IMR-90 (cell line): ENCODE results near the gene AP1M2. TPM values are rescaled to one million over a fixed set of nuclear protein-coding genes. Genes with fewer than 3 reads are reported as not detected.

Source experiments
- ATAC-seq: fragments of 200-7000 bp; cut with Tn5 transposase; 2 replicates; pipeline ENCODE4 v1.9.1; 2020; ENCODE audit warnings: low read depth, mild to moderate bottlenecking, moderate library complexity
- BruUV-seq: library from RNA; stranded (reverse); fragments of 400-500 nt; replicated peaks from 2 replicates; lab custom pipeline; 2021; lab: Mats Ljungman, UMichigan
- CTCF ChIA-PET: fragments of 300-600 bp; formaldehyde crosslinking; extraction: SDS; loops from one replicate; lab custom pipeline; 2021; ENCODE audit warnings: antibody characterized with exemption; lab: Yijun Ruan, JAX
- POLR2A ChIA-PET: fragments of 300-600 bp; sonication (Branson Sonifier 250); formaldehyde crosslinking; loops from one replicate; lab custom pipeline; 2022; ENCODE audit warnings: antibody characterized with exemption; ENCODE audit not compliant: unreplicated experiment; lab: Charles Lee
- DNase-seq: peaks from one replicate; pipeline ENCODE4 v3.0.0; 2013
- H2AFZ ChIP-seq: replicated peaks from 2 replicates; pipeline ENCODE3; 2013; ENCODE audit warnings: low read length, mild to moderate bottlenecking; ENCODE audit not compliant: poor library complexity
- H2AK5ac ChIP-seq: 2 replicates; pipeline ENCODE4 v1.6.1; 2013; ENCODE audit warnings: low read depth, low read length, inconsistent platforms
- H2AK9ac ChIP-seq: replicated peaks from 2 replicates; pipeline ENCODE3; 2013; ENCODE audit warnings: mild to moderate bottlenecking, low read depth, low read length, moderate library complexity; ENCODE audit not compliant: poor library complexity
- H2BK120ac ChIP-seq: 2 replicates; pipeline ENCODE4 v1.6.1; 2013; ENCODE audit warnings: low read depth, low read length, inconsistent platforms
- H2BK15ac ChIP-seq: 3 replicates; pipeline ENCODE4 v1.6.1; 2013; ENCODE audit warnings: low read depth, low read length, inconsistent platforms
- H2BK20ac ChIP-seq: 2 replicates; pipeline ENCODE4 v1.6.1; 2013; ENCODE audit warnings: low read depth, mild to moderate bottlenecking, inconsistent platforms, low read length, moderate library complexity
- H2BK5ac ChIP-seq: 2 replicates; pipeline ENCODE4 v1.6.1; 2013; ENCODE audit warnings: mild to moderate bottlenecking, low read depth, low read length, inconsistent platforms; ENCODE audit not compliant: poor library complexity, severe bottlenecking
- H3K14ac ChIP-seq: replicated peaks from 2 replicates; pipeline ENCODE4 v1.6.1; 2013; ENCODE audit warnings: low read depth, low read length, inconsistent platforms
- H3K18ac ChIP-seq: 2 replicates; pipeline ENCODE4 v1.6.1; 2013; ENCODE audit warnings: low read depth, low read length, control low read depth
- H3K23ac ChIP-seq: 2 replicates; pipeline ENCODE4 v1.6.1; 2013; ENCODE audit warnings: low read depth, low read length, inconsistent platforms
- H3K27ac ChIP-seq: 2 replicates; pipeline ENCODE4 v1.5.1; 2013; ENCODE audit warnings: mild to moderate bottlenecking, control low read depth, low read length; ENCODE audit not compliant: insufficient read depth
- H3K27me3 ChIP-seq: 2 replicates; pipeline ENCODE4 v1.6.1; 2013; ENCODE audit warnings: low read length; ENCODE audit not compliant: control insufficient read depth, insufficient read depth
- H3K36me3 ChIP-seq: 2 replicates; pipeline ENCODE4 v1.6.1; 2013; ENCODE audit warnings: low read length, mixed read lengths; ENCODE audit not compliant: control insufficient read depth, insufficient read depth
- H3K4ac ChIP-seq: 2 replicates; pipeline ENCODE4 v1.6.1; 2013; ENCODE audit warnings: low read depth, low read length, inconsistent platforms
- H3K4me1 ChIP-seq: 2 replicates; pipeline ENCODE4 v1.6.1; 2013; ENCODE audit warnings: low read length, mixed read lengths; ENCODE audit not compliant: control insufficient read depth, insufficient read depth
- H3K4me2 ChIP-seq: 2 replicates; pipeline ENCODE4 v1.6.1; 2013; ENCODE audit warnings: low read depth, mild to moderate bottlenecking, control low read depth, low read length, moderate library complexity
- H3K4me3 ChIP-seq: 2 replicates; pipeline ENCODE4 v1.5.1; 2013; ENCODE audit warnings: low read depth, mild to moderate bottlenecking, control low read depth, low read length, moderate library complexity; ENCODE audit not compliant: insufficient read depth
- H3K56ac ChIP-seq: 2 replicates; pipeline ENCODE4 v1.6.1; 2013; ENCODE audit warnings: low read length, inconsistent platforms; ENCODE audit not compliant: insufficient read depth; ENCODE audit errors: extremely low read depth
- H3K79me1 ChIP-seq, 2 experiments: 2 replicates each; pipeline ENCODE4 v1.6.1; 2013; ENCODE audit warnings: low read length in 2 of 2, inconsistent platforms in 1 of 2, low read depth in 1 of 2
- H3K9ac ChIP-seq: 2 replicates; pipeline ENCODE4 v1.6.1; 2013; ENCODE audit warnings: low read depth, low read length, control low read depth
- H3K9me1 ChIP-seq: 2 replicates; pipeline ENCODE4 v1.6.1; 2013; ENCODE audit warnings: low read length, inconsistent platforms; ENCODE audit not compliant: insufficient read depth
- H3K9me3 ChIP-seq: 2 replicates; pipeline ENCODE4 v1.6.1; 2013; ENCODE audit warnings: low read length; ENCODE audit not compliant: control insufficient read depth, insufficient read depth
- H4K20me1 ChIP-seq: 2 replicates; pipeline ENCODE4 v1.6.1; 2013; ENCODE audit warnings: low read length, inconsistent platforms; ENCODE audit not compliant: insufficient read depth
- H4K5ac ChIP-seq: 2 replicates; pipeline ENCODE4 v1.6.1; 2013; ENCODE audit warnings: mild to moderate bottlenecking, low read depth, low read length, control low read depth
- H4K8ac ChIP-seq, 2 experiments: 2 replicates each; pipeline ENCODE4 v1.6.1; 2013; ENCODE audit warnings: low read depth in 2 of 2, low read length in 2 of 2, control low read depth in 1 of 2, inconsistent platforms in 1 of 2
- H4K91ac ChIP-seq: 2 replicates; pipeline ENCODE4 v1.6.1; 2013; ENCODE audit warnings: low read depth, low read length, inconsistent platforms; ENCODE audit not compliant: insufficient read depth
- BHLHE40 ChIP-seq: fragments of 150-350 bp; IDR thresholded peaks from 2 replicates; pipeline ENCODE4 v1.6.1; 2016; ENCODE audit warnings: mild to moderate bottlenecking, low read depth, low read length
- CEBPB ChIP-seq: IDR thresholded peaks from 2 replicates; pipeline ENCODE4 v1.6.1; 2012; ENCODE audit warnings: low read depth, low read length, improper control_type of control experiment
- CTCF ChIP-seq: conservative IDR thresholded peaks from 2 replicates; pipeline ENCODE4 v1.5.1; 2012; ENCODE audit warnings: mild to moderate bottlenecking, low read depth, low read length, improper control_type of control experiment
- FOS ChIP-seq: fragments of 150-350 bp; IDR thresholded peaks from 2 replicates; pipeline ENCODE4 v1.6.1; 2016; ENCODE audit warnings: low read depth, low read length
- MAZ ChIP-seq: IDR thresholded peaks from 2 replicates; pipeline ENCODE4 v1.6.1; 2012; ENCODE audit warnings: low read depth, mild to moderate bottlenecking, low read length, improper control_type of control experiment, moderate library complexity, borderline replicate concordance
- MXI1 ChIP-seq: IDR thresholded peaks from 2 replicates; pipeline ENCODE4 v1.6.1; 2012; ENCODE audit warnings: low read depth, mild to moderate bottlenecking, low read length, moderate library complexity, borderline replicate concordance
- POLR2A ChIP-seq: IDR thresholded peaks from 2 replicates; pipeline ENCODE4 v1.6.1; 2012; ENCODE audit warnings: mild to moderate bottlenecking, low read depth, low read length
- RCOR1 ChIP-seq: IDR thresholded peaks from 2 replicates; pipeline ENCODE4 v1.6.1; 2012; ENCODE audit warnings: mild to moderate bottlenecking, low read length, improper control_type of control experiment; ENCODE audit not compliant: insufficient replicate concordance
- SMC3 ChIP-seq: fragments of 150-350 bp; IDR thresholded peaks from 2 replicates; pipeline ENCODE4 v1.6.1; 2016; ENCODE audit warnings: low read depth, mild to moderate bottlenecking, antibody characterized with exemption, low read length, moderate library complexity
- USF2 ChIP-seq: fragments of 150-350 bp; IDR thresholded peaks from 2 replicates; pipeline ENCODE4 v1.6.1; 2017; ENCODE audit warnings: mild to moderate bottlenecking, antibody characterized with exemption, low read length, low read depth
- WGBS, 2 experiments: methylation state at CpG; one replicate each; pipeline versions ENCODE4 v1.1.5 to v1.1.7; 2013; ENCODE audit warnings: missing lambda C conversion rate in 2 of 2; ENCODE audit not compliant: insufficient read length in 1 of 2; ENCODE audit errors: extremely low coverage in 2 of 2; 5-methylcytosine and 5-hydroxymethylcytosine counted together
- dilution Hi-C: fragments of 300-500 bp; cut with HindIII; formaldehyde crosslinking; loops from one replicate; pipeline ENCODE4 v1.14.3; 2018; ENCODE audit warnings: low sequenced_read_pairs; ENCODE audit not compliant: unreplicated experiment
- in situ Hi-C: fragments of 300-500 bp; cut with MboI; formaldehyde crosslinking; loops from 3 replicates; pipeline ENCODE4 v1.14.3; 2019; ENCODE audit warnings: low sequenced_read_pairs, inconsistent platforms, mixed read lengths
- intact Hi-C: fragments of 100-400 bp; cut with micrococcal nuclease; formaldehyde crosslinking; loops from 2 replicates; pipeline ENCODE4 v1.10.0; 2022
- polyA plus RNA-seq, 3 experiments: library from polyadenylated mRNA; depleted of rRNA; stranded (reverse); fragments of >200 nt; gene quantifications; 2 replicates each; pipeline ENCODE4 v1.2.3, GENCODE V29; 2012; ENCODE audit warnings: low replicate concordance in 1 of 3
- total RNA-seq: library from RNA; depleted of rRNA; stranded (reverse); fragments of >200 nt; gene quantifications from 2 replicates; pipeline ENCODE4 v1.2.3, GENCODE V29; 2012

Gene AP1M2
- total and polyA plus RNA-seq, 2 of the 4 experiments (the other 2 are of a cell fraction), result 0.17 TPM; not detected in 1

- no peak for DNase-seq
- Histone ChIP-seq H3K4me2 (no peak overlapping the region), H3K18ac (no peak overlapping the region), H4K20me1 (peaks cover 10% of the 10 kb centered on the region), H3K9me1 (peaks cover 13% of the 10 kb centered on the region; the same call in 1 of the 2 replicates), H2AK9ac (no peak overlapping the region), H3K4me3 (no peak overlapping the region), H3K4me1 (peaks cover 5% of the 10 kb centered on the region; the same call in 1 of the 2 replicates), H3K9ac (no peak overlapping the region), H3K27me3 (no peaks in the 10 kb centered on the region), H2BK20ac (no peak overlapping the region), H3K79me1 (peaks cover 20 to 44% of the 10 kb centered on the region in 2 experiments), H2BK15ac (no peak overlapping the region), H4K5ac (no peak overlapping the region), H2BK120ac (no peak overlapping the region), H3K14ac (no peak overlapping the region), H4K91ac (no peak overlapping the region), H2BK5ac (no peak overlapping the region), H3K23ac (no peak overlapping the region), H3K4ac (no peak overlapping the region), H3K56ac (no peak overlapping the region), H3K27ac (no peak overlapping the region), H3K9me3 (no peaks in the 10 kb centered on the region), H2AFZ (no peak overlapping the region), H3K36me3 (peaks cover 32% of the 10 kb centered on the region), H4K8ac (no peak overlapping the region), H2AK5ac (no peak overlapping the region)
- dilution Hi-C loops, result no loop called here
- POLR2A ChIA-PET, result no interaction called here
- intact Hi-C loops, result no loop called here
- ATAC-seq, result no peak
- CTCF ChIA-PET, result no interaction called here
- no TSS peak for BruUV-seq
- in situ Hi-C loops, result no loop called here
- 93% methylated on average over 7 of the region's 17 CpGs; no CpG with 5 or more reads in 1 of the 2 experiments for WGBS, 2 experiments
- no peak for TF ChIP-seq CTCF
- TF ChIP-seq CEBPB, result no peak
- no peak for TF ChIP-seq FOS
- TF ChIP-seq USF2, result no peak
- TF ChIP-seq RCOR1, result no peak
- TF ChIP-seq MXI1, result no peak
- no peak for TF ChIP-seq MAZ
- TF ChIP-seq SMC3, result no peak
- no peak for TF ChIP-seq POLR2A
- TF ChIP-seq BHLHE40, result no peak
Observed at GRCh38 chr19:10546817-10547216, 40.3 kb downstream of the AP1M2 start.
